Measurements from ENCODE around the gene OR52J3. TPM values are rescaled to one million over a fixed set of nuclear protein-coding genes. Genes with fewer than 3 reads are reported as not detected.

The OR52J3 gene
- total RNA-seq (2014; rRNA removed; shearing (Covaris generic)) = not detected in 2 replicates

DNA sequence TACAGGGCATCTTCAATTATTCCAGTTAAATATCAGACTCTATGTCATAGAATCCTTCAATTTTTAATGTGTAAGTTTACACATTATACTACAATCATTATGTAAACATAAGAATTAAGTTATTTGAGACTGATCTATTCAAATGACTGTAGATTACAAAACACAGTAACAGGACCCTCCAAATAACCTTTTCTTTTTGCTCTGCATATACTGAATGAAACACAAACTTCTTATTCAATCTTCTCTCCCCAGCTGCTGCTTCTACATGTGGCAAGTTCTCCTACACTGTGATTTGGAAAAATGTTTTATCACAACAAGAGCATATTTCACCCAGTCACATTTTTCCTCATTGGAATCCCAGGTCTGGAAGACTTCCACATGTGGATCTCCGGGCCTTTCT lies at the start of gene OR52J3:
Gene OR52J3 (plus strand): TSS at position 301 of the 400 bp plus-strand sequence. CDS start 0 bp downstream, at position 301.
- no peak for DNase-seq (ENCODE audit: low read depth)

DNA sequence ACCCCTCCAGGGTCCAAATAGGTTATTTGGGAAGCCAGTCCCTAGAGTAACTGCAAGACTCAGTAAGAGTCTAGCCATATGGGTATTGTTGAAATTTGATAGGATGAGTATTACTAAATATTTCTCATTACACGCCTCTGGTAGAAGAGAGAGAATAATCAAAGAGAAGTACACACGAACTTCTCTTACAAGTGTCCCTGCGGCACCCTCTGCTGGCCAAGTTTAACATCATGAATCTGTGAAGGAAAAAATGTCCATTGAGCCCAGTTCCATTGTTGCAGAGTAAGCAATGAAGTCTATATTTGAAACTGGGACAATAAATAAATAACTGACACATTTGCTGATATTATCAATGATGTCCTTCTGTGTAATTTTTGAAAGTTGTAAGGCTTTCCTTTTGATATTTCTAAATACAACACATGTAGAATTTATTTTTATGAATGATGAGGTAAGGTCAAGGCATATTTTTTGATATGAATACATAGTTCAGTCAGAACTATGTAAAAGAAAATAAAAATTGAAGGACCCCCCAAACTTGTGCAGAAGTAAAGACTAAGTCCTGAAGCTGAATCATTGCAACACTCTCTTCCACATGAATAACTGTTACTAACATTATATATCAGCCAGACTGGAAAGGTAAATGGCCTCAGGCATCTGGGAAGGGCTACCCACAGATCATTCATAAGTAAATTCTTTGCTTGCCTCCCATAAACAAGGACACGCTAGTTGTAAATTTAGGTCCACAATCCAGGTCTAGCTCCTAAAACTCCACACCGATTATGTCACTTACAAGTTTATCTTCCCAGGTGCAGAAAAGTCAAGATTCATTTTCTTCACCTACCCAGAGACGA lies 41.7 kb upstream of the OR52J3 start:
- peak; percentile 41 for DNase-seq (ENCODE audit: low read depth)

DNA sequence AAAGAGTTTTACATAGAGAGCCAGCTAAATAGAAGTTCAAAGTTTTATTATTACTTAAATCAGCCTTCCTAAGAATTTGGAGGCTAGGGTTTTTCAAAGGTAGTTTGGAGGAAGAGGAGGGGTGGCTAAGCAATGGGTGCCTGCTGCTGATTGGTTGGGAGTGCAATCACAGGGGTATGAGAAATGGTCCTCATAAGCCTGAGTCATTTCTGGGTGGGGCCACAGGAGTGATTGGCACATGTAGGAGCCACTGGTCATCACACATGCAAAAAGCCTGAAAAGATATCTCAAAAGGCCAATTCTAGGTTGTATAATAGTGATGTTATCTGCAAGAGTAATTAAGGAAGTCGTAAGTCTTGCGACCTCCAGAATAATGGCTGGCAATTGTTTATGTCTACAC lies 38.8 kb upstream of the OR52J3 start:
- peak; percentile 6 for DNase-seq (ENCODE audit: low read depth)

DNA sequence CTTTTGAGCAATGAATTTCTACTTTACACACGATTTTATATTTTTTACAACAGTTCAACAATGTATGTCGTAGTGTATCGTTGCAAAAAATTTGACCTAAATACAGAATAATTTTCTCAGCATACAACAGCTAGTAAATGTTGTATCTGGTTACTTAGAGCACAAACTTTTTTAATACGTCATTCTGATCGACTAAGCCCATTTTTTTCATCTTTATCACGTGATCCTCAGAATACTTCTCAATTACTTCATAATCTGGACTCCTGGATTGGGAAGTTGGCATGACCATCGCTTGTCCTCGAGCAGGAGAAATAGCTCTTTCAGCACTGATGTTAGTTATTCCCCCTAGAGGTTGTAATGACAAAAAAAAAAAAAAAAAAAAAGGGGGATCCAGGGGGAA lies 35.1 kb upstream of the OR52J3 start:
- DNase-seq (ENCODE audit: low read depth) = no peak

- DNase-seq (ENCODE audit: low read depth) = no peak
Measured at GRCh38 chr11:5013012-5013411, 33.3 kb upstream of the OR52J3 start.

DNA sequence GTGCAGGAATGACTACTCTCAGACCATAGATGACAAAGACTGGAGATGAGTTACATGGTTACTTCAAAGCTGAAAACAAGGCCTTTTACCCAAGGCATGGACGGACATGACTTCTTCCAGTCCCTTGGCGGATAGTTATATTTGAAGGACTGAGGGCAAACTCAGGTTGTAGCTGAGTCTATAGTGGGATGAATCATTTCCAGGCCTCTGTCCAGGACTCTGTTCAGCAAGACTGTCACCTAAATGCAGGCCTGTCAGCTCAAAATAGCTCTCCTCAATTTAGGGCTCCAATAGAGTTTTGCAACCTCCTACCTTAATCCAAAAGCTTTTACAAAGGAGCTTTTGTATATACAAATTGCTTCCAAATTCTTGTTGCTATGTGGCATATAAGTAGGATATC lies 24.3 kb upstream of the OR52J3 start:
- no peak for DNase-seq (ENCODE audit: low read depth)

- no peak for DNase-seq (ENCODE audit: low read depth)
Measured at GRCh38 chr11:5036669-5037068, 9.7 kb upstream of the OR52J3 start.

DNA sequence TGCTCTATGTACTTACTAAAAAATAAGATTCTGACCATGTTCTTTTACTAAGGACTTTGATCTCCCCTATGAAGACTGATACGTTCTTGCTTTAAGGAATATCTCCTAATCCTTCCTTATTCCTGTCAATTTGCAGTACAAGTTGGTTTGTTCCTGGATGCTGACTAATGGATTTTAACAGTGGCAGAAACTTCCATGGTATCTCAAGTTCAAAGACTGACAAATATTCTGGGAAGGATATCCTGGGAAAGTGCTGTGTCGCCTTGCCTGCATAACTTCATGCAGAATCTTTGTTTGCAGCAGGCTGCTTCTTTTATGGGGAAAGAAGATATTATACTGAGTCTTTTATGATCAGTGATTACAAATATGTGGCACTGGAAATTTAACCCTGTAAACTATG lies 8.4 kb upstream of the OR52J3 start:
- DNase-seq (ENCODE audit: low read depth) = no peak

DNA sequence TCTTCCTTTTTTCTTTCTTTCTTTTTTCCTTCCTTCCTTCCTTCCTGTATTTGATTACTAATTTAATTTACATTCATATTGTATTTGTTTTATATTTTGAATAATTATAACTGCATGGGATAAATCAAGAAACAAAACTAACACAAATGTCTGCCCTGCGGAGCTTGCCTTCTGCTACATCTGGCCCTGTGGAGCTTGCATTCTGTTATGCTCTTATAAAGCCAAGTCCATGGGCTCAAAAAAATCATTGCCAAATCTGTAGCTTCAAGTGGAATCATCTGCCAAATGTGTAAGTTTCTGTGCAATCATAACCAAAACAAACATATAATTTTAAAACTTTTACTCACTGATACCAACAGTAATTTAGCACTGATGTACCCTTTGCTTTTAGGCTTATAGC lies 8.0 kb upstream of the OR52J3 start:
- DNase-seq (ENCODE audit: low read depth) = no peak

DNA sequence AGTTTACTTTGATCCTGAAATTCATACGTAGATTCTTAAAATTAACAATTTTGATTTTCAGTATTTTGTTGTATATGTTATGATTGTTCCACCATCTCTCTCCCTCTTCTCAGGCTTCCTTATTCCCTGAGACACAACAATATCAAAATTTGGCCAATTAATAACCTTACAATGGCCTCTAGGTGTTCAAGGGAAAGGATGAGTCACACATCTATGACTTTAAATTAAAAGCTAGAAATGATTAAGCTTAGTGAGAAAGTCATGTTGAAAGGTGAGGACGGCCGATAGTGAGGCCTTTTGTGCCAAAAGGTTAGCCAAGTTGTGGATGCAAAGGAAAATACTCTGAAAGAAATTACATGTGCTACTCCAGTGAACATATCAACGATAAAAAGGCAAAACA lies 5.5 kb upstream of the OR52J3 start:
- DNase-seq (ENCODE audit: low read depth) = no peak

DNA sequence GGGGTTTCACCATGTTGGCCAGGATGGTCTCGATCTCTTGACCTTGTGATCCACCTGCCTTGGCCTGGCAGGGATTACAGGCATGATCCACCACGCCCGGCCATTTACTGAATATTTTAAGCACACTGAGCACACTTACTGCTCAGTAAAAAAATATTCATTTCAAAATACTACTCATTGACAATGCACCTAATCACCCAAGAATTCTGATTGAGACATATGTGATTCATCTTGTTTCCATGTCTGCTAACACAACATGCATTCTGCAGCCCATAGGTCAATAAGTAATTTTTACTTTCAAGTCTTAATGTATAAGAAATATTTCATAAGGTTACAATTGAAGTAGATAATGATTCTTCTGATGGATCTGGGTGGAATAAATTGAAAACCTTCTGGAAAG lies 4.2 kb upstream of the OR52J3 start:
- no peak for DNase-seq (ENCODE audit: low read depth)

GRCh38 chr11:5043380-5043779 lies 2.9 kb upstream of the OR52J3 start:
- DNase-seq (ENCODE audit: low read depth) = no peak

GRCh38 chr11:5046754-5047330 lies 516 bp downstream of the OR52J3 start:
- DNase-seq (ENCODE audit: low read depth) = no peak

- peak; percentile 17 for DNase-seq (ENCODE audit: low read depth)
Measured at GRCh38 chr11:5058679-5059078, 12.4 kb downstream of the OR52J3 start.

DNA sequence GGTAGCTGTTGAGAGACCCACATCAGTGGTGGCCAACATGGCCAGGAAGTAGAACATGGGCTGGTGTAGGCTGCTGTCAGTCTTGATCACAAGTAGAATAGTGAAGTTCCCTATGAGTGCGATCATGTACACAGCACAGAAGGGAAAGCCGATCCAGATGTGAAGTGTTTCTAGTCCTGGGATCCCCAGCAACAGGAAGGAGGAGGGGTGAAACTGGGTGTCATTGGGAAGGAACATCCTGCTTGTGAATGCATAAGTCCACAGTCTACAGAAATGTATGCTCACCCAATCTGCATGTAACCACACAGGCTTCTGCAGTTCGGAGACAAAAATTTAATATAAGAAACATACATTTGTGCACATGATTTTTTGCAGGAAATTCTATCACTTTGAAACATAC lies 13.1 kb downstream of the OR52J3 start, which contains the start of gene OR52E2:
Gene OR52E2 (minus strand): TSS at position 237 of the 400 bp plus-strand sequence. CDS start 0 bp downstream, at position 237.
- no peak for DNase-seq (ENCODE audit: low read depth)

- no peak for DNase-seq (ENCODE audit: low read depth)
Measured at GRCh38 chr11:5065027-5065426, 18.7 kb downstream of the OR52J3 start.

DNA sequence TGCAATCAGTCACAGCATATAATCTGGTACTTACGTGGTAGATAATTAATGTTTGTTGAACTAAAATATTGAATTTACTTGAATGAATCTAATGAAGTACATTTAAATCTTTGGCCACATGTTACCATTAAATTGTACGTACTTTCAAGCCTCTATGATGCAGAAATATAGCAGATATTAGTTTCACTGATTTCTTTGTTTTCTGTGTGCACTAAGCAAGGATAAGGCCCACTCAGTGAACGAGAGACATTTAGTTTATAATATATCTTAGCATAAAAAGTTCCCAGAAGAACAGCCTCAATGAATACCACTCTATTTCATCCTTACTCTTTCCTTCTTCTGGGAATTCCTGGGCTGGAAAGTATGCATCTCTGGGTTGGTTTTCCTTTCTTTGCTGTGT lies 22.9 kb downstream of the OR52J3 start, which contains the start of gene OR52E1:
Gene OR52E1 (plus strand): TSS at position 301 of the 400 bp plus-strand sequence.
- no peak for DNase-seq (ENCODE audit: low read depth)

DNA sequence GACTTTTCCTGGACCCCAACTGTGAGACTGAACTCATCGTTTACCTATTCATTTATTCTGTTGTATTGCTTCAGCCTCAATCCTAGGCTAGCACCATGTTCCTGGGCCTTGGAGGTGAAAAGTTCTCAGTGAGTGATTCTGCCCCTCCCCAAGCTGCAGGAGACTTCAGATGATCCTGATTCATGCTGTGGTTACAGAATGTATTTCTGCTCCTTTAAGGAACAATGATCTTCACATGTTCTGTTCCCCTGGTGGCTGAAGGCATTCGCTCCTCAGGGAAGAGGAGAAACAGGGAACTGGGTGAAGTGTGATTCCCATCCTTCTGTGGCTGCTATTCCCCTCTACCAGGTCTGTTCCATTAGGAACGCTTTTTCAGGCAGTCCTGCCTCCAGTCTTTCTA lies 25.5 kb downstream of the OR52J3 start:
- no peak for DNase-seq (ENCODE audit: low read depth)

DNA sequence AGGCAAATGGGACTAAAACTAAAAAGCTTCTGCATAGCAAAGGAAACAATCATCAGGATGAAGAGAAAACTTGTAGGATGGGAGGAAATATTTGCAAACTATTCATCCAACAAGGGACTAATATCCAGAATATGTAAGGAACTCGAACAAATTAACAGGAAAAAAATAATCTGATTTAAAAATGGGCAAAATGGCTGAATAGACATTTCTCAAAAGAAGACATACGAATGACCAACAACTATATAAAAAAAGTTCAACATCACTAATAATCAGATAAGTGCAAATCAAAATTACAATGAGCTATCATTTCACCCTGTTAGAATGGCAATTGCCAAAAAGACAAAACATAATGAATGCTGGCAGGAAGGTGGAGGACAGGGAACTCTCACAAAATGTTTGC lies 35.1 kb downstream of the OR52J3 start:
- DNase-seq (ENCODE audit: low read depth) = no peak

DNA sequence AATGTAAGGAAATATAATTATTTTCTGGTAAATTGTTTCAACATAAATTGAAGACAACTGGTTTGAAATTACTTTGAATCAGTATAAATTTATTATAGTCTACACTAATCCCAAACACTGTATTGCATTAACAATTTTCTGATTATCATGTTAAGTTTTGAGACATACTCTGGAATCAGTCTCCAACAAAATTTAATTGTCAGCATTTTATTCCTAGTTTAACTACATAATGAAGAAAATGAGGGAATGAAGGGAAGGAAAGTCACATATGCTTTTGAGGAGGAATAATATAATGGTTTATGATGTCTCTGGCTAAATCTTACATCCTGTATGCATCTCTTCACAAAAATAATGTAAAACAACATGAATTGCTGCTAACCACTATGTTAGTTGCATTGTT lies 37.3 kb downstream of the OR52J3 start:
- no peak for DNase-seq (ENCODE audit: low read depth)

- DNase-seq (ENCODE audit: low read depth) = no peak
Measured at GRCh38 chr11:5088556-5088955, 42.2 kb downstream of the OR52J3 start.

GRCh38 chr11:5090668-5091067 lies 44.3 kb downstream of the OR52J3 start:
- DNase-seq (ENCODE audit: low read depth) = no peak

Data from RPMI7951 (cell line).